Epithelial cell of esophagus (primary cell): ENCODE measurements around the gene ABHD16B.
"Not testable (repeated sequence)": the region's sequence is repeated elsewhere in the genome, so short reads cannot be mapped to it uniquely, and the experiment has no call there.

Experiments
- DNase-seq: peaks from one replicate; pipeline ENCODE4 v3.0.0; 2010; ENCODE audit warnings: low read depth
- H3K4me3 ChIP-seq: 2 replicates; pipeline ENCODE4 v1.5.1; 2011; ENCODE audit warnings: mild to moderate bottlenecking, low read length, control low read depth
- CTCF ChIP-seq: IDR thresholded peaks from 2 replicates; pipeline ENCODE4 v1.5.1; 2011; ENCODE audit warnings: low read depth, mild to moderate bottlenecking, low read length, control low read depth, inconsistent platforms; ENCODE audit not compliant: insufficient read depth; ENCODE audit errors: missing control alignments

ABHD16B gene

GRCh38 chr20:63868264-63868663, 7.0 kb downstream of the ABHD16B start:
- no peak for TF ChIP-seq CTCF
- H3K4me3 ChIP-seq = no peak overlapping the region
- no peak for DNase-seq

GRCh38 chr20:63873477-63873971, 12.2 kb downstream of the ABHD16B start:
- DNase-seq = peak; percentile 97
- no peak for TF ChIP-seq CTCF
- H3K4me3 ChIP-seq = no peak overlapping the region

- DNase-seq = peak; percentile 36
- H3K4me3 ChIP-seq = not testable (repeated sequence)
Observed at GRCh38 chr20:63874241-63874640, 12.9 kb downstream of the ABHD16B start.

DNA sequence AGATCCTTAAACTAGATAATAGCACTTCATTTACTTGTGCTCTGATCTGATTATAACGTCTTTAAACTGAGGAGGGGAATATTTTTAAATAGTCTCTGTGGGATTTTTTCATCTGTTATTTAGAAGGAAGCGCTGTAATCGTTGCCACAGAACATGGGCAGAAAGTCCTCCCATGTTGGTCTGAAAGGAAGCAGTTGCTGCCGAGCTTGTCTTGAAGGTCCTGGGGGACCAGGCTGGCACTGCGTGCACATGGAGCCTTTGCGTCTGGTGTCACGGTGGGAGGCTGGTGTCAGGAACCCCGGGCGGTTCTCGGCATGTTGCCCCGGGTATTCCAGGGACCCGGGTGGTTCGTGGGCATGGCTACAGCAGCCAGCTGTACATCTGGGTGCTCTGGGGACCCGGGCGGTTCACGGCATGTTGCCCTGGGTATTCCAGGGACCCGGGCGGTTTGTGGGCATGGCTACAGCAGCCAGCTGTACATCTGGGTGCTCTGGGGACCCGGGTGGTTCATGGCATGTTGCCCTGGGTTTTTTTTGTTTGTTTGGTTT, 15.3 kb downstream of the ABHD16B start:
- no peak for DNase-seq
- H3K4me3 ChIP-seq = no peak overlapping the region
- no peak for TF ChIP-seq CTCF

- H3K4me3 ChIP-seq = no peak overlapping the region
- DNase-seq = no peak
- TF ChIP-seq CTCF = no peak
Observed at GRCh38 chr20:63877755-63878470, 16.6 kb downstream of the ABHD16B start.

- no peak overlapping the region for H3K4me3 ChIP-seq
- TF ChIP-seq CTCF = no peak
- DNase-seq = no peak
Observed at GRCh38 chr20:63878899-63879663, 17.8 kb downstream of the ABHD16B start.

GRCh38 chr20:63880901-63881300, 19.6 kb downstream of the ABHD16B start:
- not testable (repeated sequence) for DNase-seq, H3K4me3 ChIP-seq
